NCI-H345 (cell line): ENCODE results near the gene PPP2R5C.
A peak's percentile ranks its signal among the peaks of the same experiment; 100 is the strongest.
"Not testable (repeated sequence)": the region's sequence is repeated elsewhere in the genome, so short reads cannot be mapped to it uniquely, and the experiment has no call there.

Experiments
- DNase-seq: peaks from one replicate; lab custom pipeline; 2025; lab: John Stamatoyannopoulos, UW

PPP2R5C gene

DNA sequence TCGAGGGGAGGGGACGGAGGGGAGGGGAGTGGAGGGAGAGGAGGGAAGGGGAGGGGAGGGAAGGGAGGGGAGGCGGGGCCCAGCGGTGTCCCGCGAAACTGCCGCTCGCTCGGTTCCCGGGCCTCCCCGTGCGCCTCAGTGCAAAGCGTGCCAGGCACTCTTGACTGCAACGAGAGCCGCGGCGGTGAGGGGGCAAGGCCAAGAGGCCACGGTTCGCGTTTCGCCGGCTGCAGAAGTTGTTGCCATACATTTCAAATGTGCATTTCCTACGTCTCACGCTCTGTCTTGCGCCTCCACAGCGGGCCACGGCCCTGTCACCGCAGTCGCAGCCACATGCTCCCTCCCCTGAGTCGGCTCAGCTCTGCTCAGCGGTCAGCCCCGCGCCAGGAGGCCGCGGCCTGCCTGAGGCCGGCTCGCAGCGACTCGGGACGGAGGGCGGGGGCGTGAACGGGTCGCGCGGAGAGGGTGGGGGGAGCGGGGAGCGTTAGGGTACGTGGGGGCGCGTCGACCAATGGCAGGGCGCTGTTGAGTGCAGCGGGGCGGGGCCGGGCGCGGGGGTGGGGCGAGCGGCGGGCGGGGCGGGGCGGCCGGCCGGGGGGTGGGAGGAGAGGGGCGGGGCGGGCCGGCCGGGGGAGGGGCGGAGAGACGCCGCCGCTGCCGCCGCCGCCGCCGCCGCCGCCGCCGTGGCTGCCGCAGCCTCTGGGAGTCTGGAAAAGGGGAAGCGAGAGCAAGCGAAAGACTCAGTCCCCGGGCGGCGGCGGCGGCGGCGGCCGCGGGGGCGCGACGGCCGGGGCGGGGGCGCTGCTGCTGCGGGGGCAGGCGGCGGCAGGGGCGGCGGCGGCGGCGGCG, at the start of gene PPP2R5C:
PPP2R5C (plus strand) TSS at position 678 of the 849 bp plus-strand sequence. CDS start 185 bp downstream, outside the sequence.
- DNase-seq: peak; percentile 90

DNA sequence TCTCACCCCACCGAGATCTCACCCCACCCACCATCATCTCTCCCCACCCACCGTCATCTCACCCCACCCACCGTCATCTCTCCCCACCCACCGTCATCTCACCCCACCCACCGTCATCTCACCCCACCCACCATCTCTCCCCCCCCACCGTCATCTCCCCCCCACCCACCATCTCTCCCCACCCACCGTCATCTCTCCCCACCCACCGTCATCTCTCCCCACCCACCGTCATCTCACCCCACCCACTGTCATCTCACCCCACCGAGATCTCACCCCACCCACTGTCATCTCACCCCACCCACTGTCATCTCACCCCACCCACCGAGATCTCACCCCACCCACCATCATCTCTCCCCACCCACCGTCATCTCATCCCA, 49.7 kb upstream of the PPP2R5C start:
- not testable (repeated sequence) for DNase-seq

DNA sequence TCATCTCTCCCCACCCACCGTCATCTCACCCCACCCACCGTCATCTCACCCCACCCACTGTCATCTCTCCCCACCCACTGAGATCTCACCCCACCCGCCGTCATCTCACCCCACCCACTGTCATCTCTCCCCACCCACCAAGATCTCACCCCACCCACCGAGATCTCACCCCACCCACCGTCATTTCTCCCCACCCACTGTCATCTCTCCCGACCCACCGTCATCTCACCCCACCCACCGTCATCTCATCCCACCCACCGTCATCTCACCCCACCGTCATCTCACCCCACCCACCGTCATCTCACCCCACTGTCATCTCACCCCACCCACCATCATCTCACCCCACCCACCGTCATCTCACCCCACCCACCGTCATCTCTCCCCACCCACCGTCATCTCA, 49.2 kb upstream of the PPP2R5C start:
- not testable (repeated sequence) for DNase-seq

GRCh38 chr14:101713091-101713490, 48.4 kb upstream of the PPP2R5C start:
- DNase-seq: not testable (repeated sequence)

DNA sequence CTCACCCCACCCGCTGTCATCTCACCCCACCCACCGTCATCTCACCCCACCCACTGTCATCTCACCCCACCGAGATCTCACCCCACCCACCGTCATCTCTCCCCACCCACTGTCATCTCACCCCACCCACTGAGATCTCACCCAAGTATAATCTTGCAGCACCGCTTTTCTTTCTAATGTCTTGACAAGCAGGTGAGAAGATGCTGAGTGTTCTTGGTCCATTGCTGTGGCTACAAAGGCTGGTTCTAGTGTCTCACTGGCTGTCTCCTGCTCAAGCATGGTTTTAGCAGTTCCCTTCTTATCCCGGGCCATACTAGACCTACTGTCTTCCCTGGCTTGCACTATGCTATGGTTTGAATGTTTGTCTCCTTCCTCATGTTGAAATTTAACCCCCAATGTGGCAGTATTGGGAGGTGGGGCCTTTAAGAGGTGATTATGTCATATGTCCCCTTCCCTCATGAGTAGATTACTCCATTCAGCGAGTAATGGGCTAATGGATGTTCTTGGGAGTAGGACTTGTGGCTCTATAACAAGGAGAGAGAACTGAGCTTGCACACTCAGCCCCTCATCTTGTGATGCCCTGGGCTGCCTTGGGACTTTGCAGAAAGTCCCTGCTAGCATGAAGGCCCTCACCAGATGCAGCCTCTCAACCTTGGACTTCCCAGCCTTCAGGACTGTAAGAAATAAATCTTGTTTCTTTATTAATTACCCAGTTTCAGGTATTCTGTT, 47.7 kb upstream of the PPP2R5C start:
- DNase-seq: no peak

- no peak for DNase-seq
Measured at GRCh38 chr14:101714394-101714793, 47.1 kb upstream of the PPP2R5C start.

DNA sequence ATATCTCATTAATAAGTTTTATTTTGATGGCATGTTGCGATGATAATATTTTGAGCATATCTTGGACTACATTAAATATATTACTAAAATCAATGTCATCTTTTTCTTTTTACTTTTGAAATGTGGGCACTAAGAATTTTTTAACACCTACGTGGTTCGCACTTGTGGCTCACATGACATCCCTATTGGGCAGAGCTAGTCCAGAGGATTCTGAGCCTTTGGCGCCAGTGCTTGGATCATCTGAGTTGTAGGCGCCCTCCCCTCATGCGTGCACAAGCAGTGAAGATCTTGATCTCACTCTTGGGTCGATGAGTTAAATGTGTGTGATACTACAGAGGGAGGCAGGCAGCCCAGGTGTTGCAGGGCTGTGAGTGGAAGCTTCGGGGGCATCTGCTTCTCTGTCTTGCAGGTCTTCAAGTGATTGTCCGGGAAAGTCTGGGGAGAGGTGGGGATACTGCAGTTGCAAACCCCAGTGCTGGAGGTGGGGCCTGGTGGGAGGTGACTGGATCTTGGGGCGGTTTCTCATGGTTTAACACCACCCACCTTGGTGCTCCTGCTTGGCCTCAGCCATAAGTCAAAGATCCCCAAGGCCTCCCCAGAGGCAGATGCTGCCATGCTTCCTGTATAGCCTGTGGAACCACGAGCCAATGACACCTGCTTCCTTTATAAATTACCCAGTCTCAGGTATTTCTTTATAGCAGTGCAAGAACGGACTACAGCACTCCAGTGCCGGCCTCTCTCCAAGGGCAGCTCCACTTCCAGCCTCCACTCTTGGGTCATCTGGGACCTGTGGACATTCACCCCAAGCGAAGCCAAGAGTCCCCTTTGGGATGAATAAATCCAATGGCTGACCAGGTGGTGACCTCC, 46.1 kb upstream of the PPP2R5C start:
- DNase-seq: no peak

GRCh38 chr14:101716077-101716950, 45.2 kb upstream of the PPP2R5C start:
- DNase-seq: no peak

GRCh38 chr14:101716956-101717662, 44.4 kb upstream of the PPP2R5C start:
- no peak for DNase-seq

GRCh38 chr14:101717663-101718490, 43.6 kb upstream of the PPP2R5C start:
- DNase-seq: no peak

DNA sequence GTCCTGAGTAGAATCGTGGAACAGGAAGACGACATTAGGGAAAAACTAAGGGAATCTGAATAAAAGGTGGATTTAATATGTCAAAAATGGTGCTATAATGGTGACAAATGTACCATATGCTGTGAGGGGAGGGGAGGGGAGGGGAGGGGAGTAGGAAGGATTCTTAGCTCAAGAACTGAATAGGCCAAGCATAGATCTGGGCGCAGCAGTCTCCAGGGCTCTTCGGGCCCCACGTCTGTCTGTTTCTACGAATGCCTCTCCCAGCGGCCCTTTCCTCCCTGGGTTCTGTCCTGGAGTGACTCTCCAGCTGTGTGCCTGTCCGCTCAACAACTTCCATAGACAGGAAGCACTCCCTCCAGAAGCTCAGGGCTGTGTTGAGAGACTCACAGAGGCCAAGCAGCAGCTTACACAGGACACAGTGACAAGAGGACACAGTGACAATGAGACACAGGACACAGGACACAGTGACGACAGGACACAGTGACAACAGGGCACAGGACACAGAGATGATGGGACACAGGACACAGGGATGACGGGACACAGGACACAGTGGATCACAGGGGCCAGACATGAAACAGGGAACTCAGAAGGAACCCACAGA, 42.4 kb upstream of the PPP2R5C start:
- no peak for DNase-seq

- no peak for DNase-seq
Measured at GRCh38 chr14:101719708-101720107, 41.8 kb upstream of the PPP2R5C start.

DNA sequence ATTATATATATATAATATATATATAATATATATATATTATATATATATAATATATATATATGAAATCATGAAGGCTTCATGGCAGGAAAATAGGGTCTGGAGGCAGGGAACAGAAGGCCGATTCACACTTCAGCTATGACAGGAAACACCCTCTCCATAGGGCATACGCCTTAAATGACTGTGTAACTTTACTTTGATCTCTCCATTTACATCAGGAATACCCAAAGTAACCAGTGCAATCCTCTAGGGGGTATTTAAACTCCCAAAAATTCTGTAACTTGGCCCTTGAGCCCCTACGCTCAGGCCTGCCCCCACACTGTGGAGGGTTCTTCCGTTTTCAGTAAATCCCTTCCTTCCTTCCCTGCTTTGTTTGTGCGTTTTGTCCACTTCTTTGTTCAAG, 40.4 kb upstream of the PPP2R5C start:
- no peak for DNase-seq

DNA sequence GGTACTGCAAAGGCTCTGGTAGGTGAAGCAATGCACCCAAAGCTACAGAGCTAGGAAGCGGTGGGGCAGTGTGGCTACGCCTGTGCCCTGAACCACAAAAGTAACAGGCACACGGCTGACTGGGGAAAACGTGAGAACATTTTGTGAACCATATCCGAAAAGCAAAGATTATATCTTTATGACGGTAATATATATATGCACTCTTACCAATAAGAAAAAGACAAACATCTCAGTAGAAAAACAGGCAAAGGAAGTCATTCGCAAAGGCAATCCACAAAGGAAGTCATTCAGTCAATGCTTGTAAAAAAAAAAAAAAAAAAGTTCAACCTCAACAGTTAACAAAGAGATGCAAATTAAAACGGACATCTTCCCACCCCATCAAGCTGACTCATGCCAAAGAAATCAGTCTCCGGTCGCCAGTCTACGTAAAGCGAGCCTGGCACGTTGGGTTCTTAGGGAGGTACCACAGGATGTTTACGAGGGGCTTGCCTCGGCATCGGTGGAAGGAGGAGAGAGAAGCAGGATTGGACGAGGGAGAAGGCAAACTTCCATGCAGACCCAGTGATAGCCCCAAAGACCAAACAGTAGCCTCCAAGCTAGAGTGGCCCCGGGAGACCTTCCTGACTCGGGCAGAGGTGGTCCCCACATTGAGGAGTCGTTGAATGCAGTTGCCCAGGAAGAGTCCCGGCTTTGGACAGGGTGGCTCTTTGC, 39.4 kb upstream of the PPP2R5C start:
- no peak for DNase-seq

GRCh38 chr14:101723061-101723595, 38.4 kb upstream of the PPP2R5C start:
- DNase-seq: no peak

GRCh38 chr14:101725652-101726051, 35.9 kb upstream of the PPP2R5C start:
- not testable (repeated sequence) for DNase-seq

DNA sequence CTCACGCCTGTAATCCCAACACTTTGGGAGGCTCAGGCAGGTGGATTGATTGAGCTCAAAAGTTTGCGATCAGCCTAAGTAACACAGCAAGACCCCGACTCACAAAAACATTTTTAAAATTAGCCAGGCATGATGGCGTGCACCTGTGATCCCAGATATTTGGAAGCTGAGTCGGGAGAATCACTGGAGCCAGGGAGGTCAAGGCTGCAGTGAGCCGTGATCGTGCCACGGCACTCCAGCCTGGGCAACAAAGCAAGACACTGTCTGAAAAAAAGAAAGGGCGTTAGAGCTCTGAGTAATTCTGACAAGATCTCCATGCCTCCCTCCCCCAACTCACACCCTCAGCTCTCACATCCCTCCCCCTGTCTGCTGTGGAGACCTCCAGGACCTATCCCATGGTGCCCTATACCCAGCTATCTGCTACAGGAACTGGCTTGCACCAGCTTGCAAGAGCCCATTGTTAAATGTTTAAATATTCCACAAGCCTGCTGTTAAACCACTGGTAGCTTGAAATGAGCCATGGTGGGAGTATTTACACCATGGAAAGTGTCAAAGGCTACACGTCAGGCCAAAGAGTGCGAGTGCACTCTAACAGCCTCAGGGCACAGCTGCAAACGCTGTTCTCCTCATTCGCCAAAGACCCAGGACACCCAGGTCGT, 35.1 kb upstream of the PPP2R5C start:
- DNase-seq: no peak

DNA sequence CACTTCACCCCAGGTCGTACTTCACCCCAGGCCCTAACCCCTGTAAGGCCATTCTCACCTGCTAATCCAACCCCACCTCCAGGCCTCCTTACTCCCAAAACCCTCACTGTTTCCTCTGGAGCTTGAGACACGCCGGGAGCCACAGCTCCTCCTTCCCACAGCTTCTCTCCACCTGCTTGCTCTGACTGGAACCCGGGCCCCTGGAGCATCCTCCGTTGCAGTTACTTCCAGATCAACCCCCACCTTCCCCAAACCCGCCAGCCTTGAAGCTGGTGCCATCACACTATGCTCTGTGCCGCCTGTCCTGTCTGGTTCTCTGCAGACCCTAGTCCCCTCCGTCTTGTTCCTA, 34.6 kb upstream of the PPP2R5C start:
- DNase-seq: no peak
